GM12891 (cell line): Measurements from ENCODE around the gene UVSSA.
"Not testable (repeated sequence)": the region's sequence is repeated elsewhere in the genome, so short reads cannot be mapped to it uniquely, and the experiment has no call there.

Experiments
- DNase-seq: peaks from one replicate; pipeline ENCODE4 v3.0.0; 2011; ENCODE audit warnings: low spot score; ENCODE audit not compliant: insufficient read length
- FAIRE-seq: peaks from 2 replicates; lab custom pipeline; 2011; peaks lifted over from hg19 to GRCh38; lab: Jason Lieb, UNC
- PAX5 ChIP-seq: IDR thresholded peaks from 2 replicates; pipeline ENCODE4 v1.6.1; 2011; ENCODE audit warnings: low read length, moderate library complexity, mild to moderate bottlenecking; ENCODE audit not compliant: insufficient read depth, severe bottlenecking
- POLR2A ChIP-seq: IDR thresholded peaks from 2 replicates; pipeline ENCODE4 v1.6.1; 2011; ENCODE audit warnings: low read depth, low read length, control low read depth
- POLR2AphosphoS5 ChIP-seq: IDR thresholded peaks from 2 replicates; pipeline ENCODE4 v1.6.1; 2011; ENCODE audit warnings: low read depth, low read length, control low read depth
- POU2F2 ChIP-seq: IDR thresholded peaks from 2 replicates; pipeline ENCODE4 v1.6.1; 2011; ENCODE audit warnings: low read depth, mild to moderate bottlenecking, control low read depth, low read length, moderate library complexity
- SPI1 ChIP-seq: IDR thresholded peaks from 2 replicates; pipeline ENCODE4 v1.6.1; 2011; ENCODE audit warnings: low read depth, low read length, control low read depth
- TAF1 ChIP-seq: IDR thresholded peaks from 2 replicates; pipeline ENCODE4 v1.6.1; 2011; ENCODE audit warnings: low read depth, low read length, control low read depth

The UVSSA gene

DNA sequence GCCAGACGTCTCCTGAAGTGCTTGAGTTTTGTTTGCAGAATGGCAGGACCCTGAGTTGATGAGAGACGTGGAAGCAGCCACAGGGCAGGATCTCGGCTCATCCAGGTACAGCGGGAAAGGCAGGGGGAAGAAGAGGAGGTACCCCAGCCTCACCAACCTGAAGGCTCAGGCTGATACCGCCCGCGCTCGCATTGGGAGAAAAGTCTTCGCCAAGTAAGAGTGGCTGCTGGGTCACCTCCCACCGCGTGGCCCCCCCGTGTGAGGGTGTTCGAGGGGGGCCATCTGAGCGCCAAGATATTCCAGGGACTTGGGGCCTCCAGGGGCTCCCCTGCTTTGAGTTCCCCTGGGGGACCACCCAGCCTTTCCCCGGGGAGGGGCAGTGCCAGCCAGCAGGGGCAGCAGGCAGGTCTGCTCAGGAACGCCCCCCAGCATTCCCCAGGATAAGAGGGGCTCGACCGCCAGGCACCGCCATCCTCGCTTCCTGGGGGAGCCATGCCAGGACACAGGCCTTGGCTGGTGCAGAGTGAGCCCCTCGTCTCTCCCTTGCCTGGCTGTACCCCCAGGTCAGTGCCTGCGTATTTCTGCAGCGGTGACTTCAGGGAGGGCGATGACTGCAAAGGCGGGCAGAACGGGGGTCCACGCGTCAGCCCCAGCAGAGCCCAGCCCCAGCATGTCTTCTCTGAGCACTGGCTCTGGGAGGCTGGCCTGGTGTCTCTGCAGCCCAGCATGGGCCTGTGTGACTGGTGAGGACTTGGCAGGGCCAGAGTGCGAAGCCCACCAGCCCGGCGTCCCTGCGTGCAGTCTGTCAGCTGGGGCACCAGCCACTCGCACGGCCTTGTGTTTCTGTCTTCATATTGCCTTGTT, 37.0 kb downstream of the UVSSA start:
- no peak for DNase-seq
- TF ChIP-seq POU2F2, result no peak
- TF ChIP-seq POLR2AphosphoS5, result no peak
- no peak for TF ChIP-seq POLR2A
- TF ChIP-seq TAF1, result no peak
- TF ChIP-seq PAX5, result no peak
- no peak for TF ChIP-seq SPI1
- no peak for FAIRE-seq

DNA sequence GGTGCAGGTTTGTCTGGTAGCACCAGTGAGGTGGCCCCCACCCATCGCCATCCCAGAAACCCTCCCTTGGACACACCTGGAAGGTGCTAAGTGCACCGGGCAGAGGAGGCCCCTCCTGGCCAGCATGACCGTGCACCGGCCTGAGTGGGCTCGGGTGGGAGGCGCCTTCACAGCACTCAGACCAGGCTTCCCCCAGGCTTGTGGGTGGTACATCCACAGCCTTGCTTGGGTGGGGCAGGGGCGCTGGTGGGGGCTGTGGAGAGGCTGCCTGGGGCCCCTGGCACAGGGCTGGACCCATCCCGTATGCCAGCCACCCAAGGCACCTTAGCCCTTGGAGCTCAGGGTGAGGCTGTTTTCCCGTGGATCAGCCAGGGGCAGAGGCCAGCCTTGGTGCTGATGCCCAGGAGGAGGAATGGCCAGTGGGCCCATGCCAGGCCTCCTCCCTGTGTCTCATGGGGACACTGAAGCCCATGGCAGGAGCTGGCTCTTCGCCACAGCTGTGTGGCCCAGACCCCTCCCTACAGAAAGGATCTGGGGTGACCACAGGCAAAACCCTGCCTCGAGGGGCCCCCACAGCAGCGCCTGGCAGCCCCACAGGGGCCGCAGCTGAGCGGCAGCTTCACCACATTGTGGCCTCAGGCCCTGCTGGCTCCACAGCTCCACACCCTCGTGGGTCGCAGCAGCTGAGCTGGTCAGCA, 37.8 kb downstream of the UVSSA start:
- no peak for DNase-seq
- FAIRE-seq, result no peak
- no peak for TF ChIP-seq POLR2AphosphoS5
- TF ChIP-seq POLR2A, result no peak
- TF ChIP-seq POU2F2, result no peak
- TF ChIP-seq TAF1, result no peak
- no peak for TF ChIP-seq SPI1
- TF ChIP-seq PAX5, result no peak

DNA sequence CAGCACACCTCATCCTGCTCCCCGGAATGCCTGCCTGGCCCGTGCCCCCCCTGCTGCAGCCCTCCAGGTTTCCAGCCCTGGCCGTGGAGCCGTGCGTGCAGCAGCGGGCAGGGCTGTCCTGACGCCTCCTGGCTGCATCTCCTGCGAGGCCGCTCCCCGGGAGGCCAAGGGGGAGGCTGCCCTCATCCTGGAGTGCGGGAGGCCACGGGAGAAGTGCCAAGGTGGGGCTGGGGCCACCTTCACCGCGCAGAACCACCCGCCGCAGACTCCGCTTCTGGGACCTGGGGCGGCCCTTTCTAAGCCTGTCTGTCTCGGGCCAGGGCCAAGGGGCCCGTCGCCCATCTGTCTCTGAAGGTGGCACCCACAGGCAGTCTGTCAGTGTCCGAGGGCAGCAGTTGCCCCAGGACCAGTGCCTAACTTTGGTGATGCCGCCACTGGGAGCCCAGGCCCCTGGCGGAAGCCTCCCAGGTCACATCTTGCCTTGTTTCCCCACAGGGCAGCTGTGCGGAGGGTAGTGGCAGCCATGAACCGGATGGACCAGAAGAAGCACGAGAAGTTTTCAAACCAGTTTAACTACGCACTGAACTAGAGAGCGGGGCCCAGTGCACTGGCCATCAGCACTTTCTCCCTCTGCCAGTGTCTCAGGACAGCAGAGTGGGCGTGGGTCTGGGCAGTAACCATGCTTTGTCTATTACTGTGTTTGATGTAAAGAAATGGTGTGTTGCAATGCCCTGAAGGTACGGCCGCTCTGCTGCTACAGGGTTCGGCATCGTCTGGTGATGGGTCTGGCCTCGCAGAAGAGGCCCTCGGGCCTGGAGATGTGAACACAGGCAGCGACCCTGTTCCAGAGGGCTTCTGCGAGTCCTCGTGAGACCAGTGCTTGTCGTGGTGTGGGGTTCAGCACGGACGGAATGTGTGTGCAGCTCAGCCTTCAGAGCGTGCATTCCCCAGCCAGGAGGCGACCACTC, 38.6 kb downstream of the UVSSA start:
- DNase-seq (no peak), FAIRE-seq (no peak)
- TF ChIP-seq TAF1 (no peak), POU2F2 (no peak), POLR2AphosphoS5 (no peak), SPI1 (no peak), POLR2A (no peak), PAX5 (no peak)

DNA sequence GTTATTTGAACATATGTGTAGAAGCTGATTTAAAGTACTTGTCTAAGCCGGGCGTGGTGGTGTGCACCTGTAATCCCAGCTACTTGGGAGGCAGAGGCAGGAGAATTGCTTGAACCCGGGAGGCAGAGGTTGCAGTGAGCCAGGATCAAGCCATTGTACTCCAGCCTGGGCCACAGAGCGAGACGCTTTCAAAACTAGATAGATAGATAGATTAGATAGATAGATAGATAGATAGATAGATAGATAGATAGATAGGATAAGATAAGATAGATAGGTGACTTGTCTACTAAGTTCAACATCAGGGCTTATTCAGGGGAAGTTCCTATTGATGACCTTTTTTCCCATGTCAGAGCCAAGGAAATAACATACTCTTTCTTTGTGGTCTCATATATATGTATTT, 46.4 kb downstream of the UVSSA start:
- DNase-seq, FAIRE-seq: not testable (repeated sequence)

- no peak for FAIRE-seq
- no peak for TF ChIP-seq POU2F2
- no peak for TF ChIP-seq TAF1
- no peak for TF ChIP-seq POLR2A
- no peak for DNase-seq
Measured at GRCh38 chr4:1393866-1394265, 46.9 kb downstream of the UVSSA start.

DNA sequence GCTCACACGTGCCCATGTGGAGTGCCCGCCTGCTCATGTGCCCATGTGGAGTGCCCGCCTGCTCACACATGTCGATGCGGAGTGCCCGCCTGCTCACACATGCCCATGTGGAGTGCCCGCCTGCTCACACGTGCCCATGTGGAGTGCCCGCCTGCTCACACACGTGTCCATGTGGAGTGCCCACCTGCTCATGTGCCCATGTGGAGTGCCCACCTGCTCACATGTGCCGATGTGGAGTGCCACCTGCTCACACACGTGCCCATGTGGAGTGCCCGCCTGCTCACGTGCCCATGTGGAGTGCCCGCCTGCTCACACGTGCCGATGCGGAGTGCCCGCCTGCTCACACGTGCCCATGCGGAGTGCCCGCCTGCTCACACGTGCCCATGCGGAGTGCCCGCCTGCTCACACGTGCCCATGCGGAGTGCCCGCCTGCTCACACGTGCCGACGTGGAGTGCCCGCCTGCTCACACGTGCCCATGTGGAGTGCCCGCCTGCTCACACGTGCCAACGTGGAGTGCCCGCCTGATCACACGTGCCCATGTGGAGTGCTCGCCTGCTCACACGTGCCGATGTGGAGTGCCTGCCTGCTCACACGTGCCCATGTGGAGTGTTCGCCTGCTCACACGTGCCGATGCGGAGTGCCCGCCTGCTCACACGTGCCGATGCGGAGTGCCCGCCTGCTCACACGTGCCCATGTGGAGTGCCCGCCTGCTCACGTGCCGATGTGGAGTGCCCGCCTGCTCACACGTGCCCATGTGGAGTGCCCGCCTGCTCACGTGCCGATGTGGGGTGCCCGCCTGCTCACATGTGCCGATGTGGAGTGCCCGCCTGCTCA, 47.8 kb downstream of the UVSSA start:
- DNase-seq, FAIRE-seq: not testable (repeated sequence)

DNA sequence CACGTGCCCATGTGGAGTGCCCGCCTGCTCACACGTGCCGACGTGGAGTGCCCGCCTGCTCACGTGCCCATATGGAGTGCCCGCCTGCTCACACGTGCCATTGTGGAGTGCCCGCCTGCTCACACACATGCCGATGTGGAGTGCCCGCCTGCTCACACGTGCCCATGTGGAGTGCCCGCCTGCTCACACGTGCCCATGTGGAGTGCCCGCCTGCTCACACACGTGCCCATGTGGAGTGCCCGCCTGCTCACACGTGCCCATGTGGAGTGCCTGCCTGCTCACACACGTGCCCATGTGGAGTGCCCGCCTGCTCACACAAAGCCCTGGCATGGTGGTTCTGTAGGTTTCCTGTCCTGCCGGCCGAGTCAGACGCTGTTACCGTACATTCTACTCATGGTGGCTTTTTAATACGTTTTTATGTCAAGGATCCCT, 48.4 kb downstream of the UVSSA start:
- not testable (repeated sequence) for FAIRE-seq, DNase-seq

GRCh38 chr4:1395941-1396805, 49.2 kb downstream of the UVSSA start:
- no peak for FAIRE-seq
- no peak for TF ChIP-seq SPI1
- no peak for TF ChIP-seq POU2F2
- TF ChIP-seq POLR2A, result no peak
- TF ChIP-seq PAX5, result no peak
- no peak for TF ChIP-seq TAF1
- TF ChIP-seq POLR2AphosphoS5, result no peak
- no peak for DNase-seq

GRCh38 chr4:1396806-1397455, 49.9 kb downstream of the UVSSA start:
- DNase-seq, result no peak
- TF ChIP-seq TAF1 (no peak), POLR2A (no peak), SPI1 (no peak), PAX5 (no peak), POU2F2 (no peak)
- FAIRE-seq, result no peak
